Lower leg skin (tissue), 4 donors: ENCODE results near the gene ADARB2. TPM values are rescaled to one million over a fixed set of nuclear protein-coding genes. Genes with fewer than 3 reads are reported as not detected.
A peak's percentile ranks its signal among the peaks of the same experiment; 100 is the strongest.

Experiments
- DNase-seq, 2 donors: peaks; one replicate each; pipeline ENCODE4 v3.0.0-alpha.2; 2019; ENCODE audit warnings: low spot score in 2 of 2
- H3K4me3 ChIP-seq: fragments of 200-600 bp; sonication (generic); 2 replicates; pipeline ENCODE4 v1.5.1; 2017; ENCODE audit warnings: mild to moderate bottlenecking, low read depth; ENCODE audit not compliant: poor library complexity, severe bottlenecking
- CTCF ChIP-seq, 3 donors: fragments of 450-650 bp; IDR thresholded peaks; one replicate each; pipeline ENCODE4 v1.5.1; 2016; ENCODE audit warnings: antibody characterized with exemption in 3 of 3, mild to moderate bottlenecking in 3 of 3, moderate library complexity in 2 of 3
- POLR2A ChIP-seq, 2 donors: fragments of 450-650 bp; IDR thresholded peaks; one replicate each; pipeline ENCODE4 v1.6.1; 2016 to 2017; ENCODE audit warnings: antibody characterized with exemption in 2 of 2, mild to moderate bottlenecking in 1 of 2, moderate library complexity in 1 of 2
- WGBS, 2 donors: methylation state at CpG; one replicate each; pipeline ENCODE4 v1.1.5; 2018; 5-methylcytosine and 5-hydroxymethylcytosine counted together
- intact Hi-C: fragments of 100-400 bp; cut with DNase I; formaldehyde crosslinking; loops from one replicate; pipeline ENCODE4 v1.15.0; 2023; ENCODE audit warnings: low total_unique reads
- total RNA-seq, 4 donors: library from RNA; depleted of rRNA; stranded (reverse); fragments of >200 nt; gene quantifications; one replicate each; pipeline ENCODE4 v1.1.0, GENCODE V29; 2016

Gene ADARB2
- total RNA-seq, 4 donors from 2014 or later: 0.72 to 3.6 (median 1.8) TPM

- no peak for DNase-seq
- 77 to 80% methylated on average over 20 of the region's 20 CpGs for WGBS, 2 donors
- intact Hi-C loops: no loop called here
- no peak overlapping the region for H3K4me3 ChIP-seq
- TF ChIP-seq POLR2A (IDR thresholded peaks at IDR 0.05): no peak
- TF ChIP-seq CTCF (IDR thresholded peaks at IDR 0.05): no peak
Observed at GRCh38 chr10:1671366-1672000, 65.8 kb downstream of the ADARB2 start.

- DNase-seq: peak in 1 of 2 donors; percentile 80
- intact Hi-C loops: no loop called here
- no peak overlapping the region for H3K4me3 ChIP-seq
- 62 to 65% methylated on average over 32 of the region's 32 CpGs for WGBS, 2 donors
- TF ChIP-seq CTCF (IDR thresholded peaks at IDR 0.05): no peak
- no peak for TF ChIP-seq POLR2A (IDR thresholded peaks at IDR 0.05)
Observed at GRCh38 chr10:1670541-1671365, 66.6 kb downstream of the ADARB2 start.

- no peak overlapping the region for H3K4me3 ChIP-seq
- DNase-seq: peak in 1 of 2 donors; percentile 3
- TF ChIP-seq POLR2A (IDR thresholded peaks at IDR 0.05): no peak
- no peak for TF ChIP-seq CTCF (IDR thresholded peaks at IDR 0.05)
- intact Hi-C loops: no loop called here
Observed at GRCh38 chr10:1669433-1669832, 67.9 kb downstream of the ADARB2 start.

GRCh38 chr10:1668399-1668798 lies 68.9 kb downstream of the ADARB2 start:
- intact Hi-C loops: no loop called here
- H3K4me3 ChIP-seq: no peak overlapping the region
- TF ChIP-seq POLR2A (IDR thresholded peaks at IDR 0.05) (no peak), CTCF (IDR thresholded peaks at IDR 0.05) (no peak)
- 52 to 69% methylated on average over 5 of the region's 5 CpGs for WGBS, 2 donors
- DNase-seq: no peak

GRCh38 chr10:1667392-1667791 lies 69.9 kb downstream of the ADARB2 start:
- H3K4me3 ChIP-seq: no peak overlapping the region
- TF ChIP-seq CTCF (IDR thresholded peaks at IDR 0.05) (no peak), POLR2A (IDR thresholded peaks at IDR 0.05) (no peak)
- DNase-seq: no peak
- intact Hi-C loops: no loop called here
